ENCODE results near the gene ANXA2R. TPM values are rescaled to one million over a fixed set of nuclear protein-coding genes. Genes with fewer than 3 reads are reported as not detected.

ANXA2R gene
- total and polyA plus RNA-seq, 2 of the 4 experiments (the other 2 are of a cell fraction), result 1.3 to 3.6 TPM

- CTCF ChIA-PET, result no interaction called here
- no peaks in the 10 kb centered on the region for H4K20me1 ChIP-seq (ENCODE audit: insufficient read depth, low read length)
- H3K9me3 ChIP-seq (ENCODE audit: control insufficient read depth, insufficient read depth, low read length), result no peaks in the 10 kb centered on the region
- H3K27me3 ChIP-seq (ENCODE audit: control insufficient read depth, insufficient read depth, low read length), result no peaks in the 10 kb centered on the region
- WGBS, 2 experiments (ENCODE audit: extremely low coverage in 2 of 2, insufficient read length in 1 of 2), result 11% methylated on average over 22 of the region's 41 CpGs; no CpG with 5 or more reads in 1 of the 2 experiments
- H3K4ac ChIP-seq (ENCODE audit: low read depth, low read length), result peak overlapping the region; percentile 97
- H2BK120ac ChIP-seq (ENCODE audit: low read depth, low read length), result peak overlapping the region; percentile 96
- peak overlapping the region; percentile 90 for H2AK5ac ChIP-seq (ENCODE audit: low read depth, low read length)
- H3K79me1 ChIP-seq (ENCODE audit: low read depth in 1 of 2, low read length in 2 of 2), result peaks cover 20 to 61% of the 10 kb centered on the region in 2 experiments
- H4K5ac ChIP-seq (ENCODE audit: low read depth, low read length), result peak overlapping the region; percentile 95
- BruUV-seq (replicated peaks), result no TSS peak
- dilution Hi-C loops (cut with HindIII; ENCODE audit: low sequenced_read_pairs, unreplicated experiment) (no loop called here), intact Hi-C loops (cut with micrococcal nuclease) (loop anchor here (2.0 kb wide), 1 partner anchor 13 kb away; no protein-coding TSS in a partner anchor), in situ Hi-C loops (cut with MboI; ENCODE audit: low sequenced_read_pairs) (no loop called here)
- H2BK15ac ChIP-seq (ENCODE audit: low read depth, low read length), result peak overlapping the region; percentile 33; the same call in 2 of the 3 replicates
- peak overlapping the region; percentile 87 for H3K4me2 ChIP-seq (ENCODE audit: low read depth, low read length)
- H3K27ac ChIP-seq (ENCODE audit: insufficient read depth, low read length), result peak overlapping the region; percentile 94
- peak overlapping the region; percentile 32 for H3K4me3 ChIP-seq (ENCODE audit: insufficient read depth, low read depth, low read length)
- H3K9me1 ChIP-seq (ENCODE audit: insufficient read depth, low read length), result 0 out of 2 replicates have a peak, but pooled peaks cover 7% of the 10 kb centered on the region
- DNase-seq (peak; percentile 45), ATAC-seq (ENCODE audit: low read depth) (peak; percentile 27)
- H2BK20ac ChIP-seq (ENCODE audit: low read depth, low read length), result peak overlapping the region; percentile 95
- peak overlapping the region; percentile 94 for H4K91ac ChIP-seq (ENCODE audit: insufficient read depth, low read depth, low read length)
- peak overlapping the region; percentile 89 for H3K18ac ChIP-seq (ENCODE audit: low read depth, low read length)
- peak overlapping the region; percentile 55 to 97 for H4K8ac ChIP-seq (ENCODE audit: low read depth in 2 of 2, low read length in 2 of 2)
- peak overlapping the region; percentile 91 for H2AFZ ChIP-seq (replicated peaks; ENCODE audit: low read length, poor library complexity)
- POLR2A ChIA-PET (ENCODE audit: unreplicated experiment), result interaction anchor here (0.7 kb wide), 1 partner anchor 15 kb away, joined by 4 read pairs; no protein-coding TSS in a partner anchor
- H3K36me3 ChIP-seq (ENCODE audit: control insufficient read depth, insufficient read depth, low read length), result 0 out of 2 replicates have a peak, but pooled peaks cover 1% of the 10 kb centered on the region
- H3K4me1 ChIP-seq (ENCODE audit: control insufficient read depth, insufficient read depth, low read length), result peaks cover 8% of the 10 kb centered on the region
- peak overlapping the region; percentile 79 for H3K9ac ChIP-seq (ENCODE audit: low read depth, low read length)
- peak overlapping the region; percentile 89 for H2BK5ac ChIP-seq (ENCODE audit: low read depth, low read length, poor library complexity, severe bottlenecking)
- peak overlapping the region; percentile 85 for H3K56ac ChIP-seq (ENCODE audit: extremely low read depth, insufficient read depth, low read length)
- peak overlapping the region; percentile 100 for H3K23ac ChIP-seq (ENCODE audit: low read depth, low read length)
- peak overlapping the region; percentile 76 for H2AK9ac ChIP-seq (replicated peaks; ENCODE audit: low read depth, low read length, poor library complexity)
- peak overlapping the region; percentile 99 for H3K14ac ChIP-seq (replicated peaks; ENCODE audit: low read depth, low read length)
- TF ChIP-seq MAZ (IDR thresholded peaks at IDR 0.05; ENCODE audit: borderline replicate concordance, low read depth, low read length), result peak; percentile 12; the same call in 1 of the 2 replicates
- no peak for TF ChIP-seq RCOR1 (IDR thresholded peaks at IDR 0.05; ENCODE audit: insufficient replicate concordance, low read length)
Observed at GRCh38 chr5:43033841-43034590, 6.1 kb downstream of the ANXA2R start.
